SH-SY5Y (cell line): ENCODE results near the gene IL25.

ENCODE experiments used
- GATA2 ChIP-seq: IDR thresholded peaks from 2 replicates; pipeline ENCODE4 v1.6.1; 2011; ENCODE audit warnings: mild to moderate bottlenecking, low read depth, low read length
- GATA3 ChIP-seq: IDR thresholded peaks from 2 replicates; pipeline ENCODE4 v1.6.1; 2011; ENCODE audit warnings: low read depth, mild to moderate bottlenecking, low read length, moderate library complexity

DNA sequence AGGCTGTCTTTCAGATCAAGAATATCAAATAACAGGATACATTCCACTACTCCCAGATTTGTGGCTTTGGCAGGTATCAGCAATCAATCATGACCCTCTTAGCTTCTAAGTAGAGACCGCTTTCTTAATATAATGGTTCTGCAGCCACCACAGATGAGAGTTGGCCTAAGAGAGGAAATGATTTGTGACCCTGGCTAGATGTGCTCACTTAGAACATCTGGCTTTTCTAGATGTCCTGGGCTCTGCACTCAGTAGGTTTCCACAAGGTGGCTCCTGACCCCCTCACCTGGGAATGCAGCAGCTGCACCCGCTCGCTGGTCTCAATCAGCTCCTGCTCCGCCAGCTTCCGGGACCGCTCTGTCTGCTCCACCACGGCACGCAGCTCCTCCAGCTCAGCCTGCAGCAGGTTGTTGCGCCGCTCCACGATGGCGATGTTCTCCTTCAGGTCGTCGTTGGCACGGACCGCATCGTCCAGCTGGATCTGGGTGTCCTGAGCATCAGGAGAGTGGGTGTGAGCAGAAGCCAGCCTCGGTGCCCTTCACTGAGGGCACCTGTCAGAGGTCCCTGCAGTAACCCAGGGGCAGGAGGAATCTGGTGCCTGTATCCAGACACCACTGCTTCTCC, 13.1 kb downstream of the IL25 start:
- TF ChIP-seq GATA3 (no peak), GATA2 (no peak)
